Gastroesophageal sphincter (tissue), 2 donors: ENCODE results near the gene UBE2E2.

Source experiments
- EP300 ChIP-seq: sonication (generic); formaldehyde crosslinking; IDR thresholded peaks from one replicate; pipeline ENCODE4 v1.6.1; 2017; ENCODE audit warnings: antibody characterized with exemption, mild to moderate bottlenecking
- POLR2A ChIP-seq, 2 donors: fragments of 450-650 bp; IDR thresholded peaks; one replicate each; pipeline ENCODE4 v1.6.1; 2017; ENCODE audit warnings: antibody characterized with exemption in 2 of 2, mild to moderate bottlenecking in 2 of 2, moderate library complexity in 1 of 2

DNA sequence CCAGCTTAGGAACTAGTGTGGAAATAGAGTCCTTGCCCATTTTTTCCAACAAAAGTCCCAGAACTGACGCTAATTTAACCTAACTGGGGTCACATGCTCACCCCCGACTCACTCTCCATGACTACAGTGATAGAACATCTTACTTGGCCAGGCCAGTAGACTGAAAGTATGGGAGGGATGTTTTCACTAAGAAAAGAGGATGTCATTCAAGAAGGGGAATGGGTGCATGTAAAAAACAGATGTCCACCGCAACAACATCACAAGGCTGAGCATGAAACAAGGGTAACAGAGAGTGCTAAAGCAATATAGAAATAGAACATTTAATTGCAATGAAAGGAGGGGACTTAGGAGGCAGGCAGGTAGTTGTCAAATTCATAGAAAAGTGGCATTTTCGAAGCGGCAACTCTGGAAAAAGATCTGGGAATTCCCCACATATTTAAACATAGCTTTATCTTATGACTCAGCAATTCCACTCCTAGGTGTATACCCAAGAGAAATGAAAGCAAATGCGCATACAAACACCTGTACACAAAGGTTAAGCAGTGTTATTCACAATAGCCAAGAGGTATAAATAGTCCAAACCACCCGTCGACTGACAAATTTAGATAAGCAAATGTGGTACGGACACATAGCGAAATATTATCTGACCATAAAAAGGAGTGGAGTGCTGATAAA lies 41.1 kb upstream of the UBE2E2 start:
- no peak for TF ChIP-seq POLR2A (IDR thresholded peaks at IDR 0.05)
- TF ChIP-seq EP300, result no peak
